Measurements from ENCODE around the gene DCTN4.

DNA sequence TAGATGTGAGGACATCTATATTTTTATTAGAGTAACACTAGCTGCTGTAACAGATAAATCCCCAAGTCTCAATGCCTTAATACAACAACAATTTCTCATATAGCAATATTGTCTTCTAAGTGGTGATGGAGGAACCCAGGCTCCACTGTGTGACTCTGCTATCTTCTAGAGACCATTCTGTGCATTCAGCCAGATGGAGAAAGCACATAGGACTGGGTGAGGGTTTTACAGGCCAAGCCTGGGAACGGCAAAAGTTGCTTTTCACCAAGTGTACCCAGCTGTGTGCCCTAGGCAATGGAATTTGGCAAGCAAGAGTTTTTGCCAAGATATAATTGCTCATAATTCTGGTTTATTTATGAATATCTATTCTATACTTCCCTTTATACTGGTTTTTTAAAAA is 69.7 kb downstream of the DCTN4 start:
- TF ChIP-seq, protein P1, sequence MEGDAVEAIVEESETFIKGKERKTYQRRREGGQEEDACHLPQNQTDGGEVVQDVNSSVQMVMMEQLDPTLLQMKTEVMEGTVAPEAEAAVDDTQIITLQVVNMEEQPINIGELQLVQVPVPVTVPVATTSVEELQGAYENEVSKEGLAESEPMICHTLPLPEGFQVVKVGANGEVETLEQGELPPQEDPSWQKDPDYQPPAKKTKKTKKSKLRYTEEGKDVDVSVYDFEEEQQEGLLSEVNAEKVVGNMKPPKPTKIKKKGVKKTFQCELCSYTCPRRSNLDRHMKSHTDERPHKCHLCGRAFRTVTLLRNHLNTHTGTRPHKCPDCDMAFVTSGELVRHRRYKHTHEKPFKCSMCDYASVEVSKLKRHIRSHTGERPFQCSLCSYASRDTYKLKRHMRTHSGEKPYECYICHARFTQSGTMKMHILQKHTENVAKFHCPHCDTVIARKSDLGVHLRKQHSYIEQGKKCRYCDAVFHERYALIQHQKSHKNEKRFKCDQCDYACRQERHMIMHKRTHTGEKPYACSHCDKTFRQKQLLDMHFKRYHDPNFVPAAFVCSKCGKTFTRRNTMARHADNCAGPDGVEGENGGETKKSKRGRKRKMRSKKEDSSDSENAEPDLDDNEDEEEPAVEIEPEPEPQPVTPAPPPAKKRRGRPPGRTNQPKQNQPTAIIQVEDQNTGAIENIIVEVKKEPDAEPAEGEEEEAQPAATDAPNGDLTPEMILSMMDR (IDR thresholded peaks at IDR 0.05; ENCODE audit: borderline replicate concordance, extremely low read depth, low read length, poor library complexity, severe bottlenecking) = no peak
- no peak for TF ChIP-seq EZH2 (IDR thresholded peaks at IDR 0.05; ENCODE audit: borderline replicate concordance, low read depth, low read length, severe bottlenecking)

All from DND-41 (cell line).